Hepatocyte (in vitro differentiated cells): ENCODE measurements around the gene EDAR. TPM values are rescaled to one million over a fixed set of nuclear protein-coding genes. Genes with fewer than 3 reads are reported as not detected.

Experiments used
- DNase-seq: peaks from one replicate; pipeline ENCODE4 v3.0.0-alpha.2; 2016; ENCODE audit warnings: low spot score
- H2AFZ ChIP-seq: fragments of 200-600 bp; sonication (generic); 2 replicates; pipeline ENCODE4 v1.6.0; 2016; ENCODE audit warnings: antibody characterized with exemption, mild to moderate bottlenecking
- H3K27ac ChIP-seq: fragments of 200-600 bp; sonication (generic); 2 replicates; pipeline ENCODE4 v1.5.1; 2016; ENCODE audit warnings: mild to moderate bottlenecking
- H3K27me3 ChIP-seq: fragments of 200-600 bp; sonication (generic); 2 replicates; pipeline ENCODE4 v1.6.1; 2016
- H3K36me3 ChIP-seq: fragments of 200-600 bp; sonication (generic); replicated peaks from 2 replicates; pipeline ENCODE4 v1.5.1; 2016; ENCODE audit warnings: low read depth; ENCODE audit not compliant: insufficient read depth
- H3K4me1 ChIP-seq: fragments of 200-600 bp; sonication (generic); 2 replicates; pipeline ENCODE4 v1.5.1; 2016; ENCODE audit warnings: mild to moderate bottlenecking, moderate library complexity; ENCODE audit not compliant: insufficient read depth
- H3K4me2 ChIP-seq: fragments of 200-600 bp; sonication (generic); 2 replicates; pipeline ENCODE4 v1.6.0; 2016
- H3K4me3 ChIP-seq: fragments of 200-600 bp; sonication (generic); 2 replicates; pipeline ENCODE4 v1.5.1; 2016; ENCODE audit warnings: mild to moderate bottlenecking
- H3K79me2 ChIP-seq: fragments of 200-600 bp; sonication (generic); 2 replicates; pipeline ENCODE4 v1.6.0; 2017; ENCODE audit warnings: mild to moderate bottlenecking
- H3K9me2 ChIP-seq: fragments of 200-600 bp; sonication (generic); replicated peaks from 2 replicates; pipeline ENCODE4 v1.6.0; 2017; ENCODE audit warnings: mild to moderate bottlenecking; ENCODE audit not compliant: insufficient read depth
- H3K9me3 ChIP-seq: fragments of 200-600 bp; sonication (generic); 2 replicates; pipeline ENCODE4 v1.5.1; 2016; ENCODE audit warnings: low read depth, mild to moderate bottlenecking
- H4K20me1 ChIP-seq: fragments of 200-600 bp; sonication (generic); 2 replicates; pipeline ENCODE4 v1.6.0; 2016; ENCODE audit warnings: mild to moderate bottlenecking; ENCODE audit not compliant: insufficient read depth, poor library complexity, severe bottlenecking
- EZH2 ChIP-seq: fragments of 200-600 bp; sonication (generic); IDR thresholded peaks from 2 replicates; pipeline ENCODE4 v1.6.1; 2016; ENCODE audit warnings: antibody characterized with exemption, mild to moderate bottlenecking, borderline replicate concordance
- EZH2phosphoT487 ChIP-seq: fragments of 200-600 bp; sonication (generic); IDR thresholded peaks from one replicate; pipeline ENCODE4 v1.6.1; 2018; ENCODE audit warnings: antibody characterized with exemption, mild to moderate bottlenecking, low read depth, moderate library complexity; ENCODE audit not compliant: unreplicated experiment, severe bottlenecking
- WGBS: methylation state at CpG from one replicate; pipeline ENCODE4 v1.1.6; 2016; ENCODE audit warnings: low lambda C conversion rate; ENCODE audit errors: missing lambda C conversion rate; 5-methylcytosine and 5-hydroxymethylcytosine counted together
- polyA plus RNA-seq: library from polyadenylated mRNA; unstranded; fragments of >200 nt; fragmentation: Nextera tagmentation; extraction: Ambion mirVana; gene quantifications from 2 replicates; pipeline ENCODE4 v1.2.1, GENCODE V29; 2016
- total RNA-seq: library from RNA; depleted of rRNA; stranded (reverse); fragments of >200 nt; gene quantifications from 2 replicates; pipeline ENCODE4 v1.2.3, GENCODE V29; 2014
- TF ChIP-seq, protein P1 (sequence below): fragments of 200-600 bp; sonication (generic); IDR thresholded peaks from 2 replicates; pipeline ENCODE4 v1.5.1; 2016; ENCODE audit warnings: antibody characterized with exemption, mild to moderate bottlenecking; ENCODE audit not compliant: poor library complexity

Gene EDAR
- total and polyA plus RNA-seq, 2 experiments from 2014 or later, result 0.20 to 0.21 TPM

DNA sequence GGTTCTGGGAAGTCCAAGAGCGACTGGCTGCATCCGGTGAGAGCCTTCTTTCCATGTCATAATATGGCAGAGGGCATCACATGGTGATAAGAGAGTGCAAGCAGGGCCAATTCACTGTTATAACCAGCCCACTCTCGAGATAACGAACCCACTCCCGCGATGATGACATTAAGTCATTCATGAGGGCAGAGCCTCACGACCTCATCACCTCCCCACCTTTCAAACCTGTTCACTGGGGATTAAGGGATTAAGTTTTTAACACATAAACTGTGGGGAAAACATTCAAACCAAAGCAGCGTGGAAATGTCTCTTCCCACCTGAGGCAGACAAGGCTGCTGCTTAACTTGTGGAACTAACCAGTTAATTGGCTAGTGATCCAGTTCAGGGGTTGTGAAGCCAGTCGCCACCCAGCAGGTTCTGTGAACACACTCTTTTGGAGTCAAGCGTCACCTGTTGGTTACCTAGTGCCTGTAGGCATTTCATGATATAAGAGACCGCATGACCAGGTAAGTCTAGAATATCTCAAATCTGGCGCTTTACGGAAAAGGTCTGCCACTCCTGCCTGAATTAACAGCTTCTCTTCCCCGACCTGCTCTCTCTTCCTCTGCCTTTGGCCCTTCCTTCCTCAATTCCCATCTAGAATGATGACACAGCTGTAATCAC, 54.3 kb downstream of the EDAR start:
- H3K4me2 ChIP-seq, result no peak overlapping the region
- H2AFZ ChIP-seq, result no peak overlapping the region
- H4K20me1 ChIP-seq, result no peaks in the 10 kb centered on the region
- H3K27ac ChIP-seq, result no peak overlapping the region
- DNase-seq, result no peak
- H3K36me3 ChIP-seq, result no peaks in the 10 kb centered on the region
- H3K27me3 ChIP-seq, result no peaks in the 10 kb centered on the region
- TF ChIP-seq, protein P1, sequence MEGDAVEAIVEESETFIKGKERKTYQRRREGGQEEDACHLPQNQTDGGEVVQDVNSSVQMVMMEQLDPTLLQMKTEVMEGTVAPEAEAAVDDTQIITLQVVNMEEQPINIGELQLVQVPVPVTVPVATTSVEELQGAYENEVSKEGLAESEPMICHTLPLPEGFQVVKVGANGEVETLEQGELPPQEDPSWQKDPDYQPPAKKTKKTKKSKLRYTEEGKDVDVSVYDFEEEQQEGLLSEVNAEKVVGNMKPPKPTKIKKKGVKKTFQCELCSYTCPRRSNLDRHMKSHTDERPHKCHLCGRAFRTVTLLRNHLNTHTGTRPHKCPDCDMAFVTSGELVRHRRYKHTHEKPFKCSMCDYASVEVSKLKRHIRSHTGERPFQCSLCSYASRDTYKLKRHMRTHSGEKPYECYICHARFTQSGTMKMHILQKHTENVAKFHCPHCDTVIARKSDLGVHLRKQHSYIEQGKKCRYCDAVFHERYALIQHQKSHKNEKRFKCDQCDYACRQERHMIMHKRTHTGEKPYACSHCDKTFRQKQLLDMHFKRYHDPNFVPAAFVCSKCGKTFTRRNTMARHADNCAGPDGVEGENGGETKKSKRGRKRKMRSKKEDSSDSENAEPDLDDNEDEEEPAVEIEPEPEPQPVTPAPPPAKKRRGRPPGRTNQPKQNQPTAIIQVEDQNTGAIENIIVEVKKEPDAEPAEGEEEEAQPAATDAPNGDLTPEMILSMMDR, result no peak
- TF ChIP-seq EZH2phosphoT487 (no peak), EZH2 (no peak)
- H3K9me2 ChIP-seq, result no peaks in the 10 kb centered on the region
- WGBS, result 86% methylated on average over 14 of the region's 14 CpGs
- H3K4me1 ChIP-seq, result peaks cover 4% of the 10 kb centered on the region
- no peak overlapping the region for H3K4me3 ChIP-seq
- no peaks in the 10 kb centered on the region for H3K79me2 ChIP-seq
- no peaks in the 10 kb centered on the region for H3K9me3 ChIP-seq

DNA sequence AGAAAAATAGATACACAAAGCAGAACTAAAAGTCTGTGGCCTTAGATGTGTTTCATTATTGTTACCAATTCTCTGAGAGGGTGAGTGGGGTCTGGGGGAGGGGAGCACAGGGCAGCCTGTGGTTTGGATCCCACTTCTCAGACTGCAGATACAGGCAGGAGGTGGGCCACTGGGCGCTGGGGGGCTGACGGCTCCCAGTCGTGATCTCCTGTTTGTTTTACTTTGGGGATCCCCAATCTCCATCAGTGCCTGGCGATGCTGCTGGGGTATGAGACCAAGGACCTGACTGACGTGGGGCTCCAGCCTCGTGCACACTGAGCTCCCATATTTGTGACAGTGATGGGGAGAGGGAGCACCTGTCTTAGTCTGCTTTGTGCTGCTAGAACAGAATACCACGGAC, 54.9 kb downstream of the EDAR start:
- Histone ChIP-seq H3K9me2 (no peaks in the 10 kb centered on the region), H4K20me1 (no peaks in the 10 kb centered on the region), H3K9me3 (no peaks in the 10 kb centered on the region), H3K4me2 (no peak overlapping the region), H3K36me3 (no peaks in the 10 kb centered on the region), H3K4me3 (no peak overlapping the region), H3K27me3 (no peaks in the 10 kb centered on the region), H3K27ac (no peak overlapping the region), H3K79me2 (no peaks in the 10 kb centered on the region), H2AFZ (no peak overlapping the region), H3K4me1 (peaks cover 4% of the 10 kb centered on the region)
- 91% methylated on average over 7 of the region's 7 CpGs for WGBS
- DNase-seq, result no peak
- TF ChIP-seq, protein P1, result no peak
- TF ChIP-seq EZH2 (no peak), EZH2phosphoT487 (no peak)

DNA sequence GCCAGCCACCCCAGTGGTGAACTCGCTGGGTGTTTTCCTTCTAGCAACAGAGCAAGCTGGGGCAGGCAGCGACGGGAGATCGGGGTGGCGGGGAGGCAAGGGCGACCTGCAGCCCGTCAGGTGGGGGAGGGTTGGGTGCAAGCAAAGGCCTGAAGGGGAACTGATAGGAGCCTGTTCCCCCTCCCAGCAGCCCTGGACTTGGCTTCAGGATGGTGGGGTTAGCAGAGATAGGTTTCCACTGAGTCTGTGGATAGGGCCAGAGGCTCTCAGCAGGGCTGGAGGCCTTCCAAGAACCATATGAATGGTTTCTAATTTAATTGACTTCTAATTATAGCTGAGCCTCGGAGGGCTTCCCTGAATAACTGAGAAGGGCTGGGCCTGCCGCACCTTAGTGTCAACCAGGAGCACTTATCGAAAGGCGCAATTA, 55.3 kb downstream of the EDAR start:
- no peak for DNase-seq
- Histone ChIP-seq H3K4me3 (no peak overlapping the region), H3K4me2 (no peak overlapping the region), H2AFZ (no peak overlapping the region), H3K27ac (no peak overlapping the region), H3K4me1 (peaks cover 4% of the 10 kb centered on the region), H3K79me2 (no peaks in the 10 kb centered on the region), H3K36me3 (no peaks in the 10 kb centered on the region), H3K9me3 (no peaks in the 10 kb centered on the region), H3K27me3 (no peaks in the 10 kb centered on the region), H3K9me2 (no peaks in the 10 kb centered on the region), H4K20me1 (no peaks in the 10 kb centered on the region)
- TF ChIP-seq, protein P1, result no peak
- no peak for TF ChIP-seq EZH2phosphoT487
- no peak for TF ChIP-seq EZH2
- WGBS, result 76% methylated on average over 11 of the region's 11 CpGs
